ENCODE data around the gene ZNF101.

ZNF101 gene

DNA sequence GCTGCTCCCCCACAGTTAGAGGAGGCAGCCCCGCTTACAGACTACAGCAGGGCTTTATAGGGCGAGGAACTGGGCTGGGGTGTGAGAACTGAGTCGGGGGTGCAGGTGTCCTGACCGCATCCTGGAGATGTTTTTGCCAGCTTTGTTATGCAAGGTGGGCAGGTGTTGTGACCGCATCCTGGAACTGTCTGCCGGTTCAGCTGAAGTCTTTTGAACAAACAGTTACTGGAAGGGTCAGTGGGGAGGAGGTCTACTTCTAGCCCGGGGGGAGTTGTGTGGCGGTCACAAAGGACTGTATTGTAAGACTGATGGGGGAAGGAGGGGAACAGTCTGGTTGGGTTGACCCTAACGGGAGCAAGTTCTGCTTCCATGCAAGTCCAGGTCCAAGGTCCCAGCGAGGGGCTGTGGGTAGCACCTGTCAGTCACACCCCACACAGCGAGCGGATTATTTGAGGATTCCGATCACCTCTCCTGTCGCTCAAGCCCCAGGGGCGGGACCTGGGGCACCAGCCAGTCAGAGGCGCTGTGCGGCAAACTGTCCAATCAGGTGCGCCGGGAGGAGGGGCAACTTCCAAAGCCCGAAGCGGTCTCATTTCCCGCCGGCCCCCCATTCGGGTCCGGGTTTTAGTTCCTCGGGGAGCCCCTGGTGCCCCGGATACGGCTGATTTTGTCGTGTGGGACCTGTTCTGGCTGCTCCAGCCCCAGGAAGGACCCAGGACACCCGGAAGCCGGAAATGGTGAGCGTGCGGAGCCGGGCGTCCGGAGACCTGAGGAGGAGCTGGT is at the start of gene ZNF101:
Gene ZNF101, plus strand, starts transcription at position 610 of the 783 bp plus-strand sequence. Its CDS starts 125 bp downstream, at position 735.
- DNase-seq: peak; percentile 84

- no peak for DNase-seq
Measured at GRCh38 chr19:19619181-19619848, 49.3 kb upstream of the ZNF101 start.

DNA sequence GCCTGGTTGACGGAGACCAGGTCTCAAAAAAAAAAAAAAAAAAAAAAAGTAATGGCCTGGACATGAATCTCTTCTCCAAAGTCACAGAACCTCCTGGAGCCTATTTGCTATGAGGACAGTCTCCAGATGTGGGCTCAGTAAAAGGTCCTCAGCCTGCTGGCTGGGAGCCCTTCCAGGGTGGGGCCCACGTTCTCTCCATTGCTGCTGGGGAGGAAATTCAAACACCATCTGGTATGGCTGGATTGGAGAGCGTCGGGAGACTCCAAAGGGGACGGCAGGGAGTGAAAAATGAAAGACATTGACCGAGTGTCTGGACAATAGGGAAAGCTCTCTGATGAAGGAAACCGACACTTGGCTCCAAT is 48.8 kb upstream of the ZNF101 start:
- no peak for DNase-seq

- DNase-seq: no peak
Measured at GRCh38 chr19:19623383-19623782, 45.3 kb upstream of the ZNF101 start.

DNA sequence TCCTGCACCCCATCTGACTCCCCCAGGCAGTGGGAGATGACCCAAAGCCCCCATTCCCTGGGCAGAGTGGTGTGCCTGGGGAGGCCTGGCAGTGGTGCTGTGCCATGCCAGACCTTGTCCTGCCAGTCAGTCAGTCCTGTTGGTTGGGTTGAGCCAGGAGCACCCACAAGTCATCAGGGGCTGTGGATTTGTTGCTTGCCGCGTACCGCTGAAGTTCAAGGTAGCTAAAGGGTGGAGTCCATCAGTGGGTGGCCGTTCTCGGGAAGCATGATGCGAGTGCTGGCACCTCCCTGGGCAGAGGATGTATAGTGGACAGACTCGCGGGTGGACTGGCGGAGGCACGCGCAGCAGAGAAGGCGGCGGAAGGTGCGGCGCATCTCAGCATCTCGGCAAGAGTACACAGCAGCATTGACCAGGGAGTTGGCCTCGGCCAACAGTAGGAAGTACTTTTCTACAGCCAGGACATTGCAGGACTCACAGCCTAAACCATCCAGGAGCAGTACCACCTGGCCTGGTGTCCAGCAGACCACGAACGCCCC is 44.5 kb upstream of the ZNF101 start:
- DNase-seq: no peak

DNA sequence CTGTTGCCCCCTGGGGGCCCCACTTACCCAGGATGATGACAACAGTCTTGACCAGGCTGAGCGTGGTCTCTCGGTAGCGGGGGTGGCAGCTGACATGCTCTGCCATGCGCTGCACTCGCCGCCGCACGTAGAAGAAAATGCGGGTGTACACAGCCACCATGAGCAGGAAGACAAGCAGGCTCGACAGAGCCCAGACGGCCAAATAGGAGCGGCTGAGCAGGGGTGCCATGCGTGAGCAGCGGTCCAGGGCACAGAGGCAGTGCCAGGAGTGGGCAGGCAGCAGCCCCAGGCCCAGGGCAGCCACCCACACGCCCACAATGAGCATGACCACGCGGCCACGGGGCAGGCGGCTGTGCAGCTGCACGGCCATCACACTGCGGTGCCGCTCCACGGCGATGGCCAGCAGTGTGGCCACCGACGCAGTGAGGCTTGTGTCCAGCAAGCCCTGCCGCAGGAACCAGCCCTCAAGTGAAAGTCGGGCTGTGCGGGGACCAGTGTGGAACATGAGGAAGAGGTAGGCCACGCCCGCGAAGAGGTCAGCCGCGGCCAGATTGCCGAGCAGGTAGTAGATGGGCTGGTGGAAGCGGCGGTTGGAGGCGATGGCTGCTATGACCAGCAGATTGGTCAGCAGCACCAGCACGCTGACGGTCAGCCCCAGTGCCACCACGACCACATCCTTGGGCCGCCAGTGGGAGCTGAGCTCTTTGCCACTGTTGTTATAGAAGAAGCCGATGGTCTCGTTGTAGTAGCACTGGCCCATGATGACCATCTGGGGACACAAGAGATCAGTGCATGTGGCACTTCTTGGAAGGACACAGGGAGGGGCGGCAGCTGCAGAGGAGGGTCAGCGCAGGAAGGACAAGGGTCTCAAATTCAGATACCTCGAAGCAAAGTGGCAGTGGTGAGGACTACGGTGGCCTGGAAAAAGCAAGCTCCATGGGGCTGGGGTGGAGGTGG is 41.8 kb upstream of the ZNF101 start:
- no peak for DNase-seq

- DNase-seq: peak; percentile 43
Measured at GRCh38 chr19:19627621-19628500, 40.8 kb upstream of the ZNF101 start, which contains the start of gene LPAR2. LPAR2 (minus strand) TSS chr19:19628220; CDS start chr19:19627275, 945 bp downstream.

GRCh38 chr19:19628501-19629134 is 40.0 kb upstream of the ZNF101 start:
- peak; percentile 37 for DNase-seq

- no peak for DNase-seq
Measured at GRCh38 chr19:19630062-19630414, 38.6 kb upstream of the ZNF101 start.

GRCh38 chr19:19630426-19630825 is 38.2 kb upstream of the ZNF101 start:
- DNase-seq: no peak

GRCh38 chr19:19631346-19631745 is 37.3 kb upstream of the ZNF101 start:
- DNase-seq: no peak

GRCh38 chr19:19632661-19633060 is 36.0 kb upstream of the ZNF101 start:
- DNase-seq: no peak

DNA sequence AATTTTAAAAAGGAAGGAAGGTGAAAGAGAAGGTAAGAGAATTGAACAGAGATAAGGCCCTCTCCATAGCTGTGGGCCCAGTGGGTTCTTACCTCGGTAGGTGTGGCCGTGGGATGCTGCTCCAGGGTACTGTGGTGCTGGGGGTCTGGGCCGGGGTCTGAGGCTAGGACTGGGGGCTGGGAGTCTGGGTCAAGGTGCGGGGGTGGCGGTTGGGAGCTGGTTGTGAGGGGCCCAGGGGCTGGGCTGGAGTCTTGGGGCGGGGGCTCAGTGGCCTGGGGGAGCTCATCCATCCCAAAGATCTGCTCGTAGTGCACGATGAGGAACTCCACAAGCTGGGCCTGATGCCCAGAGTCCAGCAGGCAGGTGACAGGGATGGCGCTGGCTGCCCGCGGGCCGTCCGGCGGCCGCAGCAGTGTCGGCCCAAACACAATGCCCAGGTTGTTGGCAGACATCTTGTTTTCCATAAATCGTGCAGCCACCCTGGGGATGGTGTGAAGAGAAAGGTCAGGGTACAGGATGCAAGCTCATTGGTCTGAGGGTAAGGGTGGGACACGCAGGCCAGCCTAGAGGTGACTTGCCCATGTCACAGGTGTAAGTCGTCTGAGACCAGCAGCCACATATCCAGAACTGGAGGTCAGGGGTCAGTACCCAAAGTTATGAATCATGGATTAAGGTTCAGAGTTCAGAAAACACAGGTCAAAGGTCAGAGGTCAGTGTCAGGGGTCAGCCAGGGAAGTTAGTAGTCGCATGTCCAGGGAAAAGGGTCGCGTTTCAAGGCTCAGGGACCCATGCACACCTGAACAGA is 34.7 kb upstream of the ZNF101 start:
- DNase-seq: no peak

- DNase-seq: no peak
Measured at GRCh38 chr19:19634516-19635312, 33.9 kb upstream of the ZNF101 start.

GRCh38 chr19:19635313-19635702 is 33.3 kb upstream of the ZNF101 start:
- no peak for DNase-seq

GRCh38 chr19:19636573-19637185 is 32.0 kb upstream of the ZNF101 start:
- DNase-seq: no peak

- DNase-seq: no peak
Measured at GRCh38 chr19:19637186-19637522, 31.5 kb upstream of the ZNF101 start.

DNA sequence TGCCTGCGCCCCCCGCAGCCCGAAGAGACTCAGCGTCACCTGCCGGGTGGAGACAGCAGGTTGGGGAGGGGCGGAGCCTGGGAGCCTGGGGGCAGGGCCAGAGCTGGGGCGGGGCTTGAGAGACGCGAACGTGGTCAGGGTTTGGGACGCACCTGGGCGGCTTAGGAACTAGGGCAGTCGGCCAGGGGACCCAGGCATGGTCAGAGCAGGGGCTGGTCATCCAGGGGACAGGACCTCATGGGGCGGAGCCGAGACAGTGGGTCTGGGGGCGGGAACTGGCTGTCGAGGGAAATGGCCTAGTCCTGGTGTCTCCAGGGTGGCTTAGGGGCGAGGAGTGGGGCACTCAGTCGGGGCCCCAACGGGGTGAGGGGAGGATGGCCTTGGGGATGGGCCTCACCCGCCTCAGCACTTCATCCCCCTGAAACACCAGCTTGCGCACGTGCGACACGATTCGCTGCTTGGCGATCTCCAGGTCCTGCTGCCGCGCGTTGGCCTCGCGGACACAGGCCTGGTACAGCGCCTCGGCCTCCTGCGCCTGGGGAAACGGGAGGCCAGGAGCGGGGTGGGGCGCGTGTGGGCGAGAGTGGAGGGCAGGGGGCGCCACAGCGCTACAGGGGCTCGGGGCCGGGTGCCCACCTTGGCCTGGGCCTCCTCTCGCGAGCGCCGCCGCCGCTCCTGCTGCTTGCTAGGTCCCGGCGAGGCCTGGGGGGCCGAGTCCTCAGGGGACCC is 31.0 kb upstream of the ZNF101 start:
- DNase-seq: no peak

Measured in NCI-H748 treated with DMSO at 0.1 percent for 48 hours (cell line).